ENCODE measurements around the gene MAIP1.

Gene MAIP1

GRCh38 chr2:199994371-199994770, 39.0 kb downstream of the MAIP1 start:
- Histone ChIP-seq H3K36me3 (ENCODE audit: control insufficient read depth, low read length) (no peaks in the 10 kb centered on the region), H3K4me2 (ENCODE audit: low read length) (no peak overlapping the region), H3K4me1 (ENCODE audit: control insufficient read depth, low read length) (no peaks in the 10 kb centered on the region), H3K79me2 (ENCODE audit: control insufficient read depth, low read length) (no peaks in the 10 kb centered on the region), H3K27ac (ENCODE audit: low read depth, low read length) (no peak overlapping the region), H3K9me3 (ENCODE audit: control insufficient read depth, insufficient read depth, low read length) (no peaks in the 10 kb centered on the region), H3K27me3 (ENCODE audit: control insufficient read depth, low read length) (0 out of 2 replicates have a peak, but pooled peaks cover 2% of the 10 kb centered on the region), H3F3A (ENCODE audit: control insufficient read depth, insufficient read depth) (no peaks in the 10 kb centered on the region), H3K9me2 (replicated peaks; ENCODE audit: control insufficient read depth, low read length) (no peaks in the 10 kb centered on the region), H4K20me1 (ENCODE audit: control insufficient read depth, insufficient read depth, low read depth, low read length) (no peaks in the 10 kb centered on the region), H3K4me3 (ENCODE audit: low read length) (no peak overlapping the region)
- TF ChIP-seq EZH2phosphoT487 (IDR thresholded peaks at IDR 0.05; ENCODE audit: borderline replicate concordance, low read length), result no peak
- TF ChIP-seq CTCF (IDR thresholded peaks at IDR 0.05; ENCODE audit: low read depth, low read length, poor library complexity, severe bottlenecking), result no peak

- no peaks in the 10 kb centered on the region for H3K36me3 ChIP-seq (ENCODE audit: control insufficient read depth, low read length)
- H3K4me1 ChIP-seq (ENCODE audit: control insufficient read depth, low read length), result no peaks in the 10 kb centered on the region
- H3K27me3 ChIP-seq (ENCODE audit: control insufficient read depth, low read length), result 0 out of 2 replicates have a peak, but pooled peaks cover 2% of the 10 kb centered on the region
- H3K27ac ChIP-seq (ENCODE audit: low read depth, low read length), result no peak overlapping the region
- H3K79me2 ChIP-seq (ENCODE audit: control insufficient read depth, low read length), result no peaks in the 10 kb centered on the region
- no peak for TF ChIP-seq CTCF (IDR thresholded peaks at IDR 0.05; ENCODE audit: low read depth, low read length, poor library complexity, severe bottlenecking)
- TF ChIP-seq EZH2phosphoT487 (IDR thresholded peaks at IDR 0.05; ENCODE audit: borderline replicate concordance, low read length), result no peak
- no peak overlapping the region for H3K4me2 ChIP-seq (ENCODE audit: low read length)
- no peaks in the 10 kb centered on the region for H3K9me2 ChIP-seq (replicated peaks; ENCODE audit: control insufficient read depth, low read length)
- H3K4me3 ChIP-seq (ENCODE audit: low read length), result no peak overlapping the region
- no peaks in the 10 kb centered on the region for H3F3A ChIP-seq (ENCODE audit: control insufficient read depth, insufficient read depth)
- H3K9me3 ChIP-seq (ENCODE audit: control insufficient read depth, insufficient read depth, low read length), result no peaks in the 10 kb centered on the region
- no peaks in the 10 kb centered on the region for H4K20me1 ChIP-seq (ENCODE audit: control insufficient read depth, insufficient read depth, low read depth, low read length)
These were observed 39.5 kb downstream of the MAIP1 start for GRCh38 chr2:199994896-199995295.

GRCh38 chr2:199997296-199997695, 41.9 kb downstream of the MAIP1 start:
- no peak overlapping the region for H3K4me2 ChIP-seq (ENCODE audit: low read length)
- H4K20me1 ChIP-seq (ENCODE audit: control insufficient read depth, insufficient read depth, low read depth, low read length), result no peaks in the 10 kb centered on the region
- no peaks in the 10 kb centered on the region for H3K4me1 ChIP-seq (ENCODE audit: control insufficient read depth, low read length)
- H3K36me3 ChIP-seq (ENCODE audit: control insufficient read depth, low read length), result no peaks in the 10 kb centered on the region
- H3K79me2 ChIP-seq (ENCODE audit: control insufficient read depth, low read length), result no peaks in the 10 kb centered on the region
- no peaks in the 10 kb centered on the region for H3K9me2 ChIP-seq (replicated peaks; ENCODE audit: control insufficient read depth, low read length)
- no peaks in the 10 kb centered on the region for H3F3A ChIP-seq (ENCODE audit: control insufficient read depth, insufficient read depth)
- no peaks in the 10 kb centered on the region for H3K9me3 ChIP-seq (ENCODE audit: control insufficient read depth, insufficient read depth, low read length)
- peaks cover 5% of the 10 kb centered on the region; the same call in 1 of the 2 replicates for H3K27me3 ChIP-seq (ENCODE audit: control insufficient read depth, low read length)
- no peak for TF ChIP-seq CTCF (IDR thresholded peaks at IDR 0.05; ENCODE audit: low read depth, low read length, poor library complexity, severe bottlenecking)
- H3K4me3 ChIP-seq (ENCODE audit: low read length), result no peak overlapping the region
- H3K27ac ChIP-seq (ENCODE audit: low read depth, low read length), result no peak overlapping the region

- H3K4me1 ChIP-seq (ENCODE audit: control insufficient read depth, low read length), result no peaks in the 10 kb centered on the region
- TF ChIP-seq CTCF (IDR thresholded peaks at IDR 0.05; ENCODE audit: low read depth, low read length, poor library complexity, severe bottlenecking) (no peak), EZH2phosphoT487 (IDR thresholded peaks at IDR 0.05; ENCODE audit: borderline replicate concordance, low read length) (no peak)
- H3K4me2 ChIP-seq (ENCODE audit: low read length), result no peak overlapping the region
- H3K27ac ChIP-seq (ENCODE audit: low read depth, low read length), result no peak overlapping the region
- no peaks in the 10 kb centered on the region for H3K9me3 ChIP-seq (ENCODE audit: control insufficient read depth, insufficient read depth, low read length)
- no peaks in the 10 kb centered on the region for H3K9me2 ChIP-seq (replicated peaks; ENCODE audit: control insufficient read depth, low read length)
- H3K4me3 ChIP-seq (ENCODE audit: low read length), result no peak overlapping the region
- H3K36me3 ChIP-seq (ENCODE audit: control insufficient read depth, low read length), result no peaks in the 10 kb centered on the region
- H3K27me3 ChIP-seq (ENCODE audit: control insufficient read depth, low read length), result peaks cover 2% of the 10 kb centered on the region; the same call in 1 of the 2 replicates
- no peaks in the 10 kb centered on the region for H3K79me2 ChIP-seq (ENCODE audit: control insufficient read depth, low read length)
- no peaks in the 10 kb centered on the region for H3F3A ChIP-seq (ENCODE audit: control insufficient read depth, insufficient read depth)
- H4K20me1 ChIP-seq (ENCODE audit: control insufficient read depth, insufficient read depth, low read depth, low read length), result no peaks in the 10 kb centered on the region
These were observed 43.8 kb downstream of the MAIP1 start for GRCh38 chr2:199999166-199999565.
